Tibial artery (tissue), 4 donors: ENCODE results near the gene MDFIC.

ENCODE experiments used
- DNase-seq, 2 donors: peaks; one replicate each; pipeline ENCODE4 v3.0.0-alpha.2; 2019
- H3K27ac ChIP-seq, 2 donors: fragments of 200-600 bp; sonication (generic) in 1 of 2; 1 replicate in 1 of 2; 2 replicates in 1 of 2; pipeline ENCODE4 v1.5.1; 2018 to 2019; ENCODE audit warnings: mild to moderate bottlenecking in 1 of 2
- H3K27me3 ChIP-seq, 2 donors: fragments of 200-600 bp; sonication (generic) in 1 of 2; one replicate each; pipeline versions ENCODE4 v1.5.1 to v1.6.0; 2016 to 2019
- H3K36me3 ChIP-seq, 3 donors: fragments of 200-600 bp; sonication (generic) in 2 of 3; one replicate each; pipeline ENCODE4 v1.5.1; 2016 to 2019; ENCODE audit warnings: mild to moderate bottlenecking in 2 of 3
- H3K4me1 ChIP-seq, 4 donors: fragments of 200-600 bp; sonication (generic) in 2 of 4; 1 replicate in 3 of 4; 2 replicates in 1 of 4; pipeline ENCODE4 v1.5.1; 2016 to 2019
- H3K4me3 ChIP-seq, 2 donors: fragments of 200-600 bp; sonication (generic) in 1 of 2; 1 replicate in 1 of 2; 2 replicates in 1 of 2; pipeline ENCODE4 v1.5.1; 2018 to 2019; ENCODE audit warnings: mild to moderate bottlenecking in 2 of 2
- H3K9me3 ChIP-seq, 3 donors: fragments of 200-600 bp; sonication (generic) in 1 of 3; one replicate each; pipeline ENCODE4 v1.5.1; 2016 to 2019
- CTCF ChIP-seq, 2 experiments: fragments of 200-600 bp in 1 of 2; fragments of 450-650 bp in 1 of 2; IDR thresholded peaks; one replicate each; pipeline ENCODE4 v1.5.1; 2017 to 2019; ENCODE audit warnings: antibody characterized with exemption in 2 of 2, mild to moderate bottlenecking in 1 of 2, moderate library complexity in 1 of 2
- intact Hi-C: fragments of 100-400 bp; cut with DNase I; formaldehyde crosslinking; loops from one replicate; pipeline ENCODE4 v1.15.0; 2023; ENCODE audit warnings: low total_unique reads

The MDFIC gene

GRCh38 chr7:114911411-114911810, 10.5 kb upstream of the MDFIC start:
- H3K4me1 ChIP-seq, result no peaks in the 10 kb centered on the region
- H3K27ac ChIP-seq, result no peak overlapping the region
- no peak for DNase-seq
- intact Hi-C loops, result no loop called here
- H3K27me3 ChIP-seq, result no peaks in the 10 kb centered on the region
- H3K36me3 ChIP-seq, result no peaks in the 10 kb centered on the region
- no peaks in the 10 kb centered on the region for H3K9me3 ChIP-seq
- no peak overlapping the region for H3K4me3 ChIP-seq
- TF ChIP-seq CTCF (IDR thresholded peaks at IDR 0.05), result no peak

- TF ChIP-seq CTCF (IDR thresholded peaks at IDR 0.05), result no peak
- intact Hi-C loops, result no loop called here
- H3K4me1 ChIP-seq, result no peaks in the 10 kb centered on the region
- no peak overlapping the region for H3K27ac ChIP-seq
- H3K36me3 ChIP-seq, result no peaks in the 10 kb centered on the region
- H3K9me3 ChIP-seq, result no peaks in the 10 kb centered on the region
- no peak overlapping the region for H3K4me3 ChIP-seq
- DNase-seq, result no peak
- no peaks in the 10 kb centered on the region for H3K27me3 ChIP-seq
These were observed 5.5 kb upstream of the MDFIC start for GRCh38 chr7:114916261-114916892.

- no peak overlapping the region for H3K27ac ChIP-seq
- no peak for TF ChIP-seq CTCF (IDR thresholded peaks at IDR 0.05)
- no peaks in the 10 kb centered on the region for H3K27me3 ChIP-seq
- intact Hi-C loops, result no loop called here
- no peak overlapping the region for H3K4me3 ChIP-seq
- H3K9me3 ChIP-seq, result no peaks in the 10 kb centered on the region
- no peaks in the 10 kb centered on the region for H3K4me1 ChIP-seq
- no peaks in the 10 kb centered on the region for H3K36me3 ChIP-seq
- DNase-seq, result no peak
These were observed 4.6 kb upstream of the MDFIC start for GRCh38 chr7:114917211-114917839.

- DNase-seq, result no peak
- H3K27me3 ChIP-seq, result no peaks in the 10 kb centered on the region
- intact Hi-C loops, result no loop called here
- no peaks in the 10 kb centered on the region for H3K36me3 ChIP-seq
- no peak for TF ChIP-seq CTCF (IDR thresholded peaks at IDR 0.05)
- no peak overlapping the region for H3K4me3 ChIP-seq
- H3K9me3 ChIP-seq, result no peaks in the 10 kb centered on the region
- no peak overlapping the region for H3K27ac ChIP-seq
- peaks cover 0 to 11% (median 4%) of the 10 kb centered on the region in 4 donors for H3K4me1 ChIP-seq
These were observed 2.3 kb upstream of the MDFIC start for GRCh38 chr7:114919587-114919986.

GRCh38 chr7:114921631-114922025, 266 bp upstream of the MDFIC start:
- peak overlapping the region; percentile 71 to 88 for H3K4me3 ChIP-seq
- DNase-seq, result peak in 1 of 2 donors; percentile 66
- H3K36me3 ChIP-seq, result no peaks in the 10 kb centered on the region
- peak overlapping the region; percentile 93 to 96 for H3K27ac ChIP-seq
- TF ChIP-seq CTCF (IDR thresholded peaks at IDR 0.05), result no peak
- intact Hi-C loops, result no loop called here
- H3K9me3 ChIP-seq, result no peaks in the 10 kb centered on the region
- H3K27me3 ChIP-seq, result no peaks in the 10 kb centered on the region
- peaks cover 0 to 15% (median 4%) of the 10 kb centered on the region in 4 donors for H3K4me1 ChIP-seq
